ENCODE data around the gene SCARB2.

SCARB2 gene

GRCh38 chr4:76232681-76233080 is 19.1 kb upstream of the SCARB2 start:
- TF ChIP-seq ZFX (IDR thresholded peaks at IDR 0.05; ENCODE audit: borderline replicate concordance) = no peak
- TF ChIP-seq CTCF (IDR thresholded peaks at IDR 0.05) = no peak
- no peak overlapping the region for H3K27ac ChIP-seq

- TF ChIP-seq CTCF (IDR thresholded peaks at IDR 0.05) = no peak
- TF ChIP-seq ZFX (IDR thresholded peaks at IDR 0.05; ENCODE audit: borderline replicate concordance) = no peak
- no peak overlapping the region for H3K27ac ChIP-seq
Observed at GRCh38 chr4:76226418-76226817, 12.8 kb upstream of the SCARB2 start.

GRCh38 chr4:76224171-76224570 is 10.5 kb upstream of the SCARB2 start:
- H3K27ac ChIP-seq = no peak overlapping the region
- no peak for TF ChIP-seq ZFX (IDR thresholded peaks at IDR 0.05; ENCODE audit: borderline replicate concordance)
- no peak for TF ChIP-seq CTCF (IDR thresholded peaks at IDR 0.05)

- H3K27ac ChIP-seq = no peak overlapping the region
- TF ChIP-seq ZFX (IDR thresholded peaks at IDR 0.05; ENCODE audit: borderline replicate concordance) = no peak
- TF ChIP-seq CTCF (IDR thresholded peaks at IDR 0.05) = no peak
Observed at GRCh38 chr4:76219299-76220055, 5.9 kb upstream of the SCARB2 start.

GRCh38 chr4:76216975-76217814 is 3.6 kb upstream of the SCARB2 start:
- no peak for TF ChIP-seq CTCF (IDR thresholded peaks at IDR 0.05)
- no peak for TF ChIP-seq ZFX (IDR thresholded peaks at IDR 0.05; ENCODE audit: borderline replicate concordance)
- peak overlapping the region; percentile 92 for H3K27ac ChIP-seq

- TF ChIP-seq CTCF (IDR thresholded peaks at IDR 0.05) (no peak), ZFX (IDR thresholded peaks at IDR 0.05; ENCODE audit: borderline replicate concordance) (no peak)
- H3K27ac ChIP-seq = peak overlapping the region; percentile 92
Observed at GRCh38 chr4:76216524-76216923, 2.9 kb upstream of the SCARB2 start.

GRCh38 chr4:76215077-76215476 is 1.5 kb upstream of the SCARB2 start:
- TF ChIP-seq CTCF (IDR thresholded peaks at IDR 0.05) (no peak), ZFX (IDR thresholded peaks at IDR 0.05; ENCODE audit: borderline replicate concordance) (no peak)
- H3K27ac ChIP-seq = peak overlapping the region; percentile 92

All from 22Rv1 (cell line).